Astrocyte (in vitro differentiated cells and primary cell): ENCODE results near the gene PLA2G3. TPM values are rescaled to one million over a fixed set of nuclear protein-coding genes. Genes with fewer than 3 reads are reported as not detected.

Experiments used
- DNase-seq: peaks from one replicate; pipeline ENCODE4 v3.0.0-alpha.2; 2010; ENCODE audit warnings: low read depth
- FAIRE-seq: peaks from 2 replicates; lab custom pipeline; 2011; peaks lifted over from hg19 to GRCh38; lab: Jason Lieb, UNC
- H2AFZ ChIP-seq: 2 replicates; pipeline ENCODE4 v1.6.0; 2012; ENCODE audit warnings: low read depth, low read length, inconsistent platforms
- H3K27ac ChIP-seq: 2 replicates; pipeline ENCODE4 v1.5.1; 2011; ENCODE audit warnings: low read depth, low read length, inconsistent platforms
- H3K27me3 ChIP-seq: 2 replicates; pipeline ENCODE4 v1.6.0; 2011; ENCODE audit warnings: low read length, inconsistent platforms; ENCODE audit not compliant: insufficient read depth
- H3K36me3 ChIP-seq: 2 replicates; pipeline ENCODE4 v1.5.1; 2011; ENCODE audit warnings: low read length, inconsistent platforms; ENCODE audit not compliant: insufficient read depth
- H3K4me1 ChIP-seq: 2 replicates; pipeline ENCODE4 v1.5.1; 2011; ENCODE audit warnings: low read length, inconsistent platforms; ENCODE audit not compliant: insufficient read depth
- H3K4me2 ChIP-seq: 2 replicates; pipeline ENCODE4 v1.6.0; 2012; ENCODE audit warnings: low read length, inconsistent platforms
- H3K4me3 ChIP-seq: 2 replicates; pipeline ENCODE4 v1.5.1; 2011; ENCODE audit warnings: low read depth, mild to moderate bottlenecking, low read length, inconsistent platforms; ENCODE audit not compliant: insufficient read depth
- H3K79me2 ChIP-seq: 2 replicates; pipeline ENCODE4 v1.6.0; 2012; ENCODE audit warnings: mild to moderate bottlenecking, low read length, inconsistent platforms; ENCODE audit not compliant: insufficient read depth
- H3K9ac ChIP-seq: 2 replicates; pipeline ENCODE4 v1.6.0; 2012; ENCODE audit warnings: mild to moderate bottlenecking, low read length, inconsistent platforms
- H3K9me3 ChIP-seq: 2 replicates; pipeline ENCODE4 v1.5.1; 2012; ENCODE audit warnings: low read depth, mild to moderate bottlenecking, low read length, inconsistent platforms; ENCODE audit not compliant: insufficient read depth
- H4K20me1 ChIP-seq: 2 replicates; pipeline ENCODE4 v1.6.0; 2012; ENCODE audit warnings: low read length, inconsistent platforms; ENCODE audit not compliant: insufficient read depth
- H3K27ac Mint-ChIP-seq: one replicate; pipeline ENCODE4 v1.8.0; 2021; ENCODE audit warnings: mild to moderate bottlenecking, mixed read lengths; ENCODE audit not compliant: unreplicated experiment
- H3K27me3 Mint-ChIP-seq: one replicate; pipeline ENCODE4 v1.8.0; 2021; ENCODE audit warnings: low read depth, mixed read lengths; ENCODE audit not compliant: unreplicated experiment
- H3K36me3 Mint-ChIP-seq: one replicate; pipeline ENCODE4 v1.8.0; 2021; ENCODE audit warnings: low read depth, mixed read lengths; ENCODE audit not compliant: unreplicated experiment
- H3K4me1 Mint-ChIP-seq: one replicate; pipeline ENCODE4 v1.8.0; 2021; ENCODE audit warnings: low read depth, mixed read lengths; ENCODE audit not compliant: unreplicated experiment
- H3K4me3 Mint-ChIP-seq: one replicate; pipeline ENCODE4 v1.8.0; 2021; ENCODE audit warnings: mild to moderate bottlenecking, moderate library complexity, mixed read lengths; ENCODE audit not compliant: unreplicated experiment
- H3K9me3 Mint-ChIP-seq: one replicate; pipeline ENCODE4 v1.8.0; 2021; ENCODE audit warnings: mild to moderate bottlenecking, mixed read lengths; ENCODE audit not compliant: unreplicated experiment
- CTCF ChIP-seq: IDR thresholded peaks from 2 replicates; pipeline ENCODE4 v1.5.1; 2011; ENCODE audit warnings: low read depth, mild to moderate bottlenecking, inconsistent platforms, low read length, moderate library complexity; ENCODE audit not compliant: insufficient read depth
- EZH2 ChIP-seq: IDR thresholded peaks from 2 replicates; pipeline ENCODE4 v1.6.1; 2012; ENCODE audit warnings: mild to moderate bottlenecking, low read length, inconsistent platforms; ENCODE audit not compliant: insufficient read depth
- total RNA-seq: library from RNA; stranded (reverse); gene quantifications from 2 replicates; pipeline ENCODE4 v1.2.1, GENCODE V29; 2021

Gene PLA2G3
- total RNA-seq, 1 donor from 2014 or later, result not detected

- no peak overlapping the region for H2AFZ ChIP-seq
- H3K27ac Mint-ChIP-seq, result no peak overlapping the region
- H3K27ac ChIP-seq, result no peak overlapping the region
- H3K36me3 Mint-ChIP-seq, result peaks cover 30% of the 10 kb centered on the region
- H3K79me2 ChIP-seq, result peaks cover 5% of the 10 kb centered on the region
- TF ChIP-seq EZH2 (no peak), CTCF (no peak)
- H3K27me3 ChIP-seq, result no peaks in the 10 kb centered on the region
- H4K20me1 ChIP-seq, result peaks cover 67% of the 10 kb centered on the region
- no peaks in the 10 kb centered on the region for H3K9me3 ChIP-seq
- no peak overlapping the region for H3K4me2 ChIP-seq
- H3K9me3 Mint-ChIP-seq, result no peaks in the 10 kb centered on the region
- no peaks in the 10 kb centered on the region for H3K4me1 ChIP-seq
- H3K4me3 Mint-ChIP-seq, result no peak overlapping the region
- H3K4me1 Mint-ChIP-seq, result no peaks in the 10 kb centered on the region
- peaks cover 50% of the 10 kb centered on the region for H3K36me3 ChIP-seq
- no peak for FAIRE-seq
- DNase-seq, result no peak
- no peak overlapping the region for H3K4me3 ChIP-seq
- no peaks in the 10 kb centered on the region for H3K27me3 Mint-ChIP-seq
- H3K9ac ChIP-seq, result no peak overlapping the region
These were observed 47.0 kb downstream of the PLA2G3 start for GRCh38 chr22:31093086-31093850.

GRCh38 chr22:31092161-31092560 lies 48.1 kb downstream of the PLA2G3 start:
- no peak overlapping the region for H3K4me2 ChIP-seq
- H3K4me1 ChIP-seq, result no peaks in the 10 kb centered on the region
- Mint-ChIP-seq H3K36me3 (peaks cover 25% of the 10 kb centered on the region), H3K4me3 (no peak overlapping the region), H3K27me3 (no peaks in the 10 kb centered on the region), H3K27ac (no peak overlapping the region), H3K9me3 (no peaks in the 10 kb centered on the region), H3K4me1 (no peaks in the 10 kb centered on the region)
- no peak for TF ChIP-seq EZH2
- no peak for TF ChIP-seq CTCF
- H2AFZ ChIP-seq, result no peak overlapping the region
- DNase-seq, result no peak
- H4K20me1 ChIP-seq, result peaks cover 73% of the 10 kb centered on the region
- no peak for FAIRE-seq
- no peak overlapping the region for H3K9ac ChIP-seq
- H3K36me3 ChIP-seq, result peaks cover 50% of the 10 kb centered on the region
- peaks cover 16% of the 10 kb centered on the region for H3K79me2 ChIP-seq
- no peaks in the 10 kb centered on the region for H3K27me3 ChIP-seq
- no peak overlapping the region for H3K27ac ChIP-seq
- no peaks in the 10 kb centered on the region for H3K9me3 ChIP-seq
- H3K4me3 ChIP-seq, result no peak overlapping the region
